GM06990 (cell line): Measurements from ENCODE around the gene CD6.

Source experiments
- DNase-seq: peaks from one replicate; pipeline ENCODE4 v3.0.0-alpha.2; 2011; ENCODE audit not compliant: insufficient read length; ENCODE audit errors: extremely low read depth
- H3K27me3 ChIP-seq: replicated peaks from 2 replicates; pipeline ENCODE4 v1.6.0; 2011; ENCODE audit warnings: low read length; ENCODE audit not compliant: control insufficient read depth, insufficient read depth
- H3K36me3 ChIP-seq: 2 replicates; pipeline ENCODE4 v1.5.1; 2011; ENCODE audit warnings: low read length; ENCODE audit not compliant: control insufficient read depth, insufficient read depth
- H3K4me3 ChIP-seq: replicated peaks from 2 replicates; pipeline ENCODE4 v1.5.1; 2011; ENCODE audit warnings: low read depth, mild to moderate bottlenecking, control low read depth, low read length
- CTCF ChIP-seq: IDR thresholded peaks from 2 replicates; pipeline ENCODE4 v1.5.1; 2011; ENCODE audit warnings: low read length, control low read depth, mild to moderate bottlenecking, inconsistent platforms; ENCODE audit not compliant: insufficient read depth, poor library complexity, severe bottlenecking

CD6 gene

GRCh38 chr11:60927600-60927999, 43.9 kb upstream of the CD6 start:
- no peaks in the 10 kb centered on the region for H3K27me3 ChIP-seq
- DNase-seq: no peak
- no peak for TF ChIP-seq CTCF
- no peak overlapping the region for H3K4me3 ChIP-seq
- 0 out of 2 replicates have a peak, but pooled peaks cover 1% of the 10 kb centered on the region for H3K36me3 ChIP-seq

- no peak for TF ChIP-seq CTCF
- no peak for DNase-seq
- H3K27me3 ChIP-seq: no peaks in the 10 kb centered on the region
- H3K36me3 ChIP-seq: no peaks in the 10 kb centered on the region
- no peak overlapping the region for H3K4me3 ChIP-seq
Observed at GRCh38 chr11:60928563-60929001, 42.9 kb upstream of the CD6 start.

GRCh38 chr11:60929764-60930163, 41.7 kb upstream of the CD6 start:
- Histone ChIP-seq H3K27me3 (no peaks in the 10 kb centered on the region), H3K4me3 (no peak overlapping the region), H3K36me3 (no peaks in the 10 kb centered on the region)
- DNase-seq: no peak
- TF ChIP-seq CTCF: no peak

- Histone ChIP-seq H3K27me3 (no peaks in the 10 kb centered on the region), H3K36me3 (no peaks in the 10 kb centered on the region), H3K4me3 (no peak overlapping the region)
- DNase-seq: no peak
- TF ChIP-seq CTCF: no peak
Observed at GRCh38 chr11:60930394-60930793, 41.1 kb upstream of the CD6 start.

- no peak for TF ChIP-seq CTCF
- Histone ChIP-seq H3K27me3 (no peaks in the 10 kb centered on the region), H3K36me3 (peaks cover 4% of the 10 kb centered on the region), H3K4me3 (no peak overlapping the region)
- DNase-seq: peak; percentile 26
Observed at GRCh38 chr11:60931917-60932316, 39.6 kb upstream of the CD6 start.
